GM23338 (cell line): ENCODE measurements around the gene PALLD. TPM values are rescaled to one million over a fixed set of nuclear protein-coding genes. Genes with fewer than 3 reads are reported as not detected.
A peak's percentile ranks its signal among the peaks of the same experiment; 100 is the strongest.

ENCODE experiments used
- ATAC-seq: fragments of 200-7000 bp; cut with Tn5 transposase; 3 replicates; pipeline ENCODE4 v1.9.1; 2020
- DNase-seq: peaks from one replicate; pipeline ENCODE4 v3.0.0-alpha.2; 2015; ENCODE audit warnings: low spot score
- H2AFZ ChIP-seq: fragments of 200-600 bp; sonication (generic); 2 replicates; pipeline ENCODE4 v1.8.0; 2016; ENCODE audit warnings: antibody characterized with exemption, mild to moderate bottlenecking, moderate library complexity
- H3F3A ChIP-seq: fragments of 200-600 bp; sonication (generic); replicated peaks from 2 replicates; pipeline ENCODE4 v1.8.0; 2017; ENCODE audit warnings: antibody characterized with exemption, mixed run types, low read depth
- H3K27ac ChIP-seq: fragments of 200-600 bp; sonication (generic); 2 replicates; pipeline ENCODE4 v1.6.1; 2016; ENCODE audit warnings: low read depth
- H3K27me3 ChIP-seq: fragments of 200-600 bp; sonication (generic); 2 replicates; pipeline ENCODE4 v1.8.0; 2016; ENCODE audit warnings: mild to moderate bottlenecking, mixed run types, moderate library complexity; ENCODE audit not compliant: insufficient read depth
- H3K36me3 ChIP-seq: fragments of 200-600 bp; sonication (generic); 2 replicates; pipeline ENCODE4 v1.8.0; 2016; ENCODE audit warnings: mild to moderate bottlenecking; ENCODE audit not compliant: insufficient read depth
- H3K4me1 ChIP-seq: fragments of 200-600 bp; sonication (generic); 2 replicates; pipeline ENCODE4 v1.8.0; 2016; ENCODE audit warnings: mild to moderate bottlenecking, moderate library complexity; ENCODE audit not compliant: insufficient read depth
- H3K4me2 ChIP-seq: fragments of 200-600 bp; sonication (generic); 2 replicates; pipeline ENCODE4 v1.7.1; 2017; ENCODE audit warnings: mixed run types
- H3K4me3 ChIP-seq: fragments of 200-600 bp; sonication (generic); 2 replicates; pipeline ENCODE4 v1.6.1; 2016; ENCODE audit warnings: mixed run types
- H3K79me2 ChIP-seq: fragments of 200-600 bp; sonication (generic); replicated peaks from 2 replicates; pipeline ENCODE4 v1.8.0; 2017; ENCODE audit warnings: mild to moderate bottlenecking; ENCODE audit not compliant: insufficient read depth
- H3K9me2 ChIP-seq: fragments of 200-600 bp; sonication (generic); 2 replicates; pipeline ENCODE4 v1.8.0; 2017; ENCODE audit not compliant: insufficient read depth
- H4K20me1 ChIP-seq: fragments of 200-600 bp; sonication (generic); replicated peaks from 2 replicates; pipeline ENCODE4 v1.8.0; 2017; ENCODE audit warnings: mild to moderate bottlenecking; ENCODE audit not compliant: insufficient read depth
- H3K27ac Mint-ChIP-seq: 2 replicates; pipeline ENCODE4 v1.8.0; 2020; ENCODE audit warnings: inconsistent platforms, mild to moderate bottlenecking, moderate library complexity, mixed read lengths
- H3K27me3 Mint-ChIP-seq: 3 replicates; pipeline ENCODE4 v1.8.0; 2022; ENCODE audit warnings: low read depth, mild to moderate bottlenecking, moderate library complexity, mixed read lengths, inconsistent platforms; ENCODE audit not compliant: insufficient read depth, poor library complexity
- H3K36me3 Mint-ChIP-seq: 3 replicates; pipeline ENCODE4 v1.8.0; 2021; ENCODE audit warnings: low read depth, mild to moderate bottlenecking, inconsistent platforms, moderate library complexity, mixed read lengths
- H3K4me1 Mint-ChIP-seq: 3 replicates; pipeline ENCODE4 v1.8.0; 2020; ENCODE audit warnings: mild to moderate bottlenecking, inconsistent platforms, mixed read lengths
- H3K4me3 Mint-ChIP-seq: 3 replicates; pipeline ENCODE4 v1.8.0; 2021; ENCODE audit warnings: moderate library complexity, mild to moderate bottlenecking, inconsistent platforms, mixed read lengths
- H3K9me3 Mint-ChIP-seq: 3 replicates; pipeline ENCODE4 v1.8.0; 2020; ENCODE audit warnings: moderate library complexity, mild to moderate bottlenecking, inconsistent platforms, mixed read lengths
- CTCF ChIP-seq, 2 experiments: fragments of 200-600 bp in 1 of 2; sonication (generic) in 1 of 2; conservative IDR thresholded peaks; 2 replicates each; pipeline versions ENCODE4 v1.5.1 to v1.6.1; 2016 to 2017; ENCODE audit warnings: antibody characterized with exemption in 2 of 2, low read depth in 2 of 2, mild to moderate bottlenecking in 2 of 2, moderate library complexity in 1 of 2
- EZH2phosphoT487 ChIP-seq: fragments of 200-600 bp; sonication (generic); IDR thresholded peaks from one replicate; pipeline ENCODE4 v1.8.1; 2018; ENCODE audit warnings: antibody characterized with exemption; ENCODE audit not compliant: unreplicated experiment
- JUNB ChIP-seq: IDR thresholded peaks from one replicate; pipeline ENCODE4 v1.6.1; 2016; ENCODE audit warnings: antibody characterized with exemption; ENCODE audit not compliant: unreplicated experiment
- NANOG ChIP-seq: IDR thresholded peaks from 2 replicates; pipeline ENCODE4 v1.6.1; 2016; ENCODE audit warnings: antibody characterized with exemption, borderline replicate concordance
- REST ChIP-seq: IDR thresholded peaks from one replicate; pipeline ENCODE4 v1.6.1; 2018; ENCODE audit warnings: antibody characterized with exemption; ENCODE audit not compliant: unreplicated experiment
- STAT1 ChIP-seq: IDR thresholded peaks from one replicate; pipeline ENCODE4 v1.6.1; 2016; ENCODE audit warnings: antibody characterized with exemption; ENCODE audit not compliant: unreplicated experiment
- ZNF331 ChIP-seq: fragments of 250-450 bp; sonication (Bioruptor Pico); IDR thresholded peaks from 2 replicates; pipeline ENCODE4 v1.5.0; 2020; ENCODE audit warnings: low read depth, mild to moderate bottlenecking, moderate library complexity
- polyA plus RNA-seq: library from polyadenylated mRNA; unstranded; fragments of >200 nt; fragmentation: Nextera tagmentation; extraction: Ambion mirVana; gene quantifications from 2 replicates; pipeline ENCODE4 v1.2.1, GENCODE V29; 2016
- total RNA-seq: library from RNA; depleted of rRNA; stranded (reverse); fragments of >200 nt; shearing (Covaris generic); gene quantifications from 2 replicates; pipeline ENCODE4 v1.2.3, GENCODE V29; 2014

The PALLD gene
- total and polyA plus RNA-seq, 2 experiments from 2014 or later = 13.1 to 30.2 TPM

DNA sequence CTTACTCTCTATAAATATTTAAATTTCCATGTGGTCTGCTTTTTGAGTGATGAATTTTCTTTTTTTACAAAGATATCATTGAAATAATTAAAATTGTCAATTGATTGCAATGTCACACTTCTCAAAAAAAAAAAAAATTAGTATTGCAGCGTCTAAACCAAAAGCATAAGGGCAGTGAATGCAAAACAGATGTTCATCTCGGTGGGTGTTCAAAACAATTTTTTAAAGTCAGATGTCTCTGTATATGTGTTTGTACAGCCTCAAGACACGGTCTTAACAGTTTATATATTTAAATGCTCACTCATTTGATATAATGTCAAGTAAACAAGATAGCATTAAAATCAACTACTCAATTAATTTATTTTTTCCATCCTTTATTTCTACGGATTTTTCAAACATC is 52.3 kb downstream of the PALLD start (continued):
- no peak for TF ChIP-seq REST

DNA sequence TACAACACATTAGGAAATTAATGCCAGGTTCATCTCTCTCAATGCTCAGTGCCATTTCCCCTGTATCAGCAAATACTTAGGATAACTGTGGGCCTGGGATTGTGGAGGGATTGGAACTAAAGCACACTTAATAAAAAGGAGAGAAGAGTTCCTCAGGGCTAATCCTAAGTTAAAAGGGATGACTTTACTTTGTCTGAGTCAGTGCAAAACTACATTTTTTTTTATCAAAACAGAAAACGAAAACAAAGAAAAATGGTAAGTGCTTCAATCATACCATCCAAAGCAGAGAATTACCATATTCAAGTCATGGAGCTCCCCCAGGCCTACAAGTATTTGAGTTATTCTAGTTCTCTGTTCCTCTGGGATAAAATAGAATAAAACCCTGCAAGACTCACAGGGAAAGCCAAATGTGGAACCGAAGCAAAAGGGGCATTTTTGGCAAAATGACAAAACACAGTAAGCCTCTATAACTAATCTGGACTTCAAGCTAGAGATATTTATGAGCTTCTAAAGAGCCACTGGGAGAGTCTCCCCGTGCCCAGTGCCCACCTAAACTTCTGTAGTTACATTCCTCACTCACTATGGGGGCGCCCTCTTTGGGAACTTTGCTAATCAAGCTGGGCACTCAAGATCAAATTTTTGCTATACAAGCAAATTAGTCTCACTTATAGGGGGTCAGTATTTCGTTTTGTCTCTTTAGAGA is 53.4 kb downstream of the PALLD start:
- no peak overlapping the region for H3K4me2 ChIP-seq
- peaks cover 15% of the 10 kb centered on the region for H3K4me1 Mint-ChIP-seq
- peaks cover 20% of the 10 kb centered on the region for H3K4me1 ChIP-seq
- no peaks in the 10 kb centered on the region for H3F3A ChIP-seq
- H3K4me3 ChIP-seq = no peak overlapping the region
- ATAC-seq (peak; percentile 57), DNase-seq (peak; percentile 28)
- no peaks in the 10 kb centered on the region for H3K27me3 ChIP-seq
- H3K36me3 Mint-ChIP-seq = no peaks in the 10 kb centered on the region
- H3K27me3 Mint-ChIP-seq = no peaks in the 10 kb centered on the region
- no peak overlapping the region for H3K27ac Mint-ChIP-seq
- no peaks in the 10 kb centered on the region for H3K79me2 ChIP-seq
- no peak overlapping the region for H3K4me3 Mint-ChIP-seq
- H3K9me3 Mint-ChIP-seq = no peaks in the 10 kb centered on the region
- H4K20me1 ChIP-seq = no peaks in the 10 kb centered on the region
- H2AFZ ChIP-seq = no peak overlapping the region
- no peak overlapping the region for H3K27ac ChIP-seq
- H3K36me3 ChIP-seq = no peaks in the 10 kb centered on the region
- no peaks in the 10 kb centered on the region for H3K9me2 ChIP-seq
- peak; percentile 38 to 40 for TF ChIP-seq CTCF (conservative IDR thresholded peaks at IDR 0.05; ENCODE audit: low read depth in 2 of 2)
- TF ChIP-seq JUNB = no peak

DNA sequence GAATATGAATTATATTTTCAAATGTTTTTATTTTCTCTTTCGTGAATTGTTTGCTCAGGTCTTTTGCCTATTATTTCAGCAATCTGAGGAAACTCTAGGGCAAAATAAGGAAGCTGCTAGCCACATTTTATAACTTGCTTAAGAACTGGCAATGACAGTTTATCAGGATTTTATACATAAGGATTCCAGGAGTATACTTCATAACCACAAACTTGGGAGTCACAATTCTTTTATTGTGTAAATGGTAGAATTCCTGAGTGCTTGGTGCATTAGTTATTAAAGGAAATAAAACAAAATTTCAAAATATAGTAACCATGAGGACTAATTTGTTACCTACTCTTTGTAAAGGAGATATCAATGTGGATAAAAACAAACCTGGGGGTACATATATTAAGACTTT is 54.4 kb downstream of the PALLD start:
- peaks cover 12% of the 10 kb centered on the region for H3K4me1 ChIP-seq
- no peaks in the 10 kb centered on the region for H3K9me3 Mint-ChIP-seq
- H3K4me3 ChIP-seq = no peak overlapping the region
- no peak overlapping the region for H2AFZ ChIP-seq
- no peak overlapping the region for H3K27ac ChIP-seq
- peaks cover 11% of the 10 kb centered on the region; the same call in 2 of the 3 replicates for H3K4me1 Mint-ChIP-seq
- no peaks in the 10 kb centered on the region for H3F3A ChIP-seq
- H3K4me3 Mint-ChIP-seq = no peak overlapping the region
- no peaks in the 10 kb centered on the region for H4K20me1 ChIP-seq
- H3K36me3 Mint-ChIP-seq = no peaks in the 10 kb centered on the region
- H3K27ac Mint-ChIP-seq = no peak overlapping the region
- H3K9me2 ChIP-seq = no peaks in the 10 kb centered on the region
- H3K36me3 ChIP-seq = no peaks in the 10 kb centered on the region
- H3K27me3 ChIP-seq = no peaks in the 10 kb centered on the region
- no peak for ATAC-seq
- DNase-seq = no peak
- no peak overlapping the region for H3K4me2 ChIP-seq
- no peaks in the 10 kb centered on the region for H3K27me3 Mint-ChIP-seq
- no peaks in the 10 kb centered on the region for H3K79me2 ChIP-seq
- TF ChIP-seq EZH2phosphoT487 = no peak
- no peak for TF ChIP-seq NANOG
- TF ChIP-seq ZNF331 (CRISPR knock-in tag) = no peak
- no peak for TF ChIP-seq CTCF (conservative IDR thresholded peaks at IDR 0.05; ENCODE audit: low read depth in 2 of 2)
- TF ChIP-seq REST = no peak
- no peak for TF ChIP-seq STAT1
